ENCODE measurements around the gene REEP5.

The REEP5 gene

DNA sequence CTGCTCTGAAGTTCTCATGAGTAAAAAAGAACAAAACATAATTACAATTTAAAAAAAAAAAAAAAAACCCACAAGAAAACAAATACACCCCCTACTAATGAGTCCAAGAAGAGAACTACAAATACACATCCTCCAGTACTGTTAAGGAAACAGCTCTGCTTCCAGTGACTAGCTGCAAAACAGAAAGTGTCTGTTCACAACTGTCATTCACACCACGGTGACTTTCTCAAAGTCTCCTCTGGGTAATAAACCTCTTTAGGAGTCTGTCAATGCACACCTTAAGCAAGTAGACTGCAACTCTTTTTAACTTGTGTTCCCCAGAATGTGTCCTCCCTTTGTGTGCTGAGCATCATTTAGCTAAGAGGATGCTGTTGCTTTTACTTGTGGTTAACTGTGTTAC, 6.2 kb downstream of the REEP5 start:
- no peak for TF ChIP-seq EZH2phosphoT487 (IDR thresholded peaks at IDR 0.05; ENCODE audit: borderline replicate concordance, low read length)
- TF ChIP-seq, protein P1, sequence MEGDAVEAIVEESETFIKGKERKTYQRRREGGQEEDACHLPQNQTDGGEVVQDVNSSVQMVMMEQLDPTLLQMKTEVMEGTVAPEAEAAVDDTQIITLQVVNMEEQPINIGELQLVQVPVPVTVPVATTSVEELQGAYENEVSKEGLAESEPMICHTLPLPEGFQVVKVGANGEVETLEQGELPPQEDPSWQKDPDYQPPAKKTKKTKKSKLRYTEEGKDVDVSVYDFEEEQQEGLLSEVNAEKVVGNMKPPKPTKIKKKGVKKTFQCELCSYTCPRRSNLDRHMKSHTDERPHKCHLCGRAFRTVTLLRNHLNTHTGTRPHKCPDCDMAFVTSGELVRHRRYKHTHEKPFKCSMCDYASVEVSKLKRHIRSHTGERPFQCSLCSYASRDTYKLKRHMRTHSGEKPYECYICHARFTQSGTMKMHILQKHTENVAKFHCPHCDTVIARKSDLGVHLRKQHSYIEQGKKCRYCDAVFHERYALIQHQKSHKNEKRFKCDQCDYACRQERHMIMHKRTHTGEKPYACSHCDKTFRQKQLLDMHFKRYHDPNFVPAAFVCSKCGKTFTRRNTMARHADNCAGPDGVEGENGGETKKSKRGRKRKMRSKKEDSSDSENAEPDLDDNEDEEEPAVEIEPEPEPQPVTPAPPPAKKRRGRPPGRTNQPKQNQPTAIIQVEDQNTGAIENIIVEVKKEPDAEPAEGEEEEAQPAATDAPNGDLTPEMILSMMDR (IDR thresholded peaks at IDR 0.05; ENCODE audit: low read depth, low read length, poor library complexity, severe bottlenecking), result no peak
- Histone ChIP-seq H3K4me2 (ENCODE audit: low read length) (0 out of 2 replicates have a peak overlapping the region, but pooled peaks have one; percentile 9), H3K9me3 (ENCODE audit: control insufficient read depth, insufficient read depth, low read length) (no peaks in the 10 kb centered on the region), H3K27ac (ENCODE audit: low read depth, low read length) (no peak overlapping the region), H3K9me2 (replicated peaks; ENCODE audit: control insufficient read depth, low read length) (no peaks in the 10 kb centered on the region), H3K36me3 (ENCODE audit: control insufficient read depth, low read length) (peaks cover 94% of the 10 kb centered on the region), H4K20me1 (ENCODE audit: control insufficient read depth, insufficient read depth, low read depth, low read length) (0 out of 2 replicates have a peak, but pooled peaks cover 4% of the 10 kb centered on the region), H3K27me3 (ENCODE audit: control insufficient read depth, low read length) (no peaks in the 10 kb centered on the region), H3K4me3 (ENCODE audit: low read length) (no peak overlapping the region), H3K79me2 (ENCODE audit: control insufficient read depth, low read length) (peaks cover 91% of the 10 kb centered on the region), H3F3A (ENCODE audit: control insufficient read depth, insufficient read depth) (no peaks in the 10 kb centered on the region; the same call in 1 of the 2 replicates), H3K4me1 (ENCODE audit: control insufficient read depth, low read length) (peaks cover 44% of the 10 kb centered on the region)

DNA sequence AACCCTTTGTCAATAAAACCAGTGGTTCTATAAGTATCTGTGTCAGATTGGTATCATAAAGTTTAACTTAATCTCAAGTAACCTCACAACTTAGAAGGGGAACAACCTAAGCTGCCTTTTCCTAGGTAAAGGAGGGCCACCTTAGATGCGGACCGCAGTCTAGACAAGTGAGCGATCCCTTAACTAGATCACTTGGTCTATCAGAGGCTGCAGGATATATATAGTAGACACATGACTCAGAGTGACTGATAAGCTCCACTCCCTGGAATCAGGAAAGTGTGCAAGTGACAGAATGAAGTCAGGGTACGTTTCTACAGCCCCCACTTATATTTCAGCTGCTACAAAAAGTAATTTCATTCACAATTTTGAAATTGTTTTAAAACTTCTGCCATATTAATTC, 7.4 kb downstream of the REEP5 start:
- TF ChIP-seq, protein P1 (IDR thresholded peaks at IDR 0.05; ENCODE audit: low read depth, low read length, poor library complexity, severe bottlenecking), result no peak
- no peak for TF ChIP-seq EZH2phosphoT487 (IDR thresholded peaks at IDR 0.05; ENCODE audit: borderline replicate concordance, low read length)
- H3K4me3 ChIP-seq (ENCODE audit: low read length), result no peak overlapping the region
- no peak overlapping the region for H3K27ac ChIP-seq (ENCODE audit: low read depth, low read length)
- no peaks in the 10 kb centered on the region for H3K9me2 ChIP-seq (replicated peaks; ENCODE audit: control insufficient read depth, low read length)
- no peak overlapping the region for H3K4me2 ChIP-seq (ENCODE audit: low read length)
- no peaks in the 10 kb centered on the region for H3K9me3 ChIP-seq (ENCODE audit: control insufficient read depth, insufficient read depth, low read length)
- peaks cover 89% of the 10 kb centered on the region for H3K79me2 ChIP-seq (ENCODE audit: control insufficient read depth, low read length)
- no peaks in the 10 kb centered on the region; the same call in 1 of the 2 replicates for H3F3A ChIP-seq (ENCODE audit: control insufficient read depth, insufficient read depth)
- peaks cover 94% of the 10 kb centered on the region for H3K36me3 ChIP-seq (ENCODE audit: control insufficient read depth, low read length)
- no peaks in the 10 kb centered on the region for H3K27me3 ChIP-seq (ENCODE audit: control insufficient read depth, low read length)
- peaks cover 32% of the 10 kb centered on the region for H3K4me1 ChIP-seq (ENCODE audit: control insufficient read depth, low read length)
- H4K20me1 ChIP-seq (ENCODE audit: control insufficient read depth, insufficient read depth, low read depth, low read length), result 0 out of 2 replicates have a peak, but pooled peaks cover 4% of the 10 kb centered on the region

DNA sequence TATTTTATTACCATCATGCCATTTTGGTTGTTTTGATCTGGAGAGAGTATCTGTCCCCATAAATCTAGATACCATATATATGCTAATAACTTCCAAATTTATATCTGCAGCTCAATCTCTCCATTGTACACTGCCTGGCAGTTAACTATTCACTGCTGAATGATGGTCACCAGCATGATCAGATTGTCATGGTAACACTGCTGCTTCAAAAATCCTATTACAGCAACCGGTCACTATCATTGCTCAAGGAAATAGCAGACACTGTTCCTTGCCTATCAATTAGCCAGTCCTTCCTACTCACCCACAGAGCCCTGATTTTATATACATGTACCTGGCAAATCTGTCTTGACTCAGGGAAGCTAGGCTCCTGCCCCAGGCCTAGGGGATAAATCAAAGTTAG, 11.5 kb downstream of the REEP5 start:
- Histone ChIP-seq H3K79me2 (ENCODE audit: control insufficient read depth, low read length) (peaks cover 76% of the 10 kb centered on the region), H3K27ac (ENCODE audit: low read depth, low read length) (no peak overlapping the region), H3F3A (ENCODE audit: control insufficient read depth, insufficient read depth) (no peaks in the 10 kb centered on the region), H4K20me1 (ENCODE audit: control insufficient read depth, insufficient read depth, low read depth, low read length) (0 out of 2 replicates have a peak, but pooled peaks cover 4% of the 10 kb centered on the region), H3K9me2 (replicated peaks; ENCODE audit: control insufficient read depth, low read length) (no peaks in the 10 kb centered on the region), H3K4me1 (ENCODE audit: control insufficient read depth, low read length) (no peaks in the 10 kb centered on the region), H3K4me2 (ENCODE audit: low read length) (no peak overlapping the region), H3K36me3 (ENCODE audit: control insufficient read depth, low read length) (peaks cover 84% of the 10 kb centered on the region), H3K9me3 (ENCODE audit: control insufficient read depth, insufficient read depth, low read length) (no peaks in the 10 kb centered on the region), H3K4me3 (ENCODE audit: low read length) (no peak overlapping the region), H3K27me3 (ENCODE audit: control insufficient read depth, low read length) (no peaks in the 10 kb centered on the region)
- no peak for TF ChIP-seq EZH2phosphoT487 (IDR thresholded peaks at IDR 0.05; ENCODE audit: borderline replicate concordance, low read length)
- TF ChIP-seq, protein P1 (IDR thresholded peaks at IDR 0.05; ENCODE audit: low read depth, low read length, poor library complexity, severe bottlenecking), result no peak
